Measurements from ENCODE around the gene IL20.
"Not testable (repeated sequence)": the region's sequence is repeated elsewhere in the genome, so short reads cannot be mapped to it uniquely, and the experiment has no call there.

Gene IL20

DNA sequence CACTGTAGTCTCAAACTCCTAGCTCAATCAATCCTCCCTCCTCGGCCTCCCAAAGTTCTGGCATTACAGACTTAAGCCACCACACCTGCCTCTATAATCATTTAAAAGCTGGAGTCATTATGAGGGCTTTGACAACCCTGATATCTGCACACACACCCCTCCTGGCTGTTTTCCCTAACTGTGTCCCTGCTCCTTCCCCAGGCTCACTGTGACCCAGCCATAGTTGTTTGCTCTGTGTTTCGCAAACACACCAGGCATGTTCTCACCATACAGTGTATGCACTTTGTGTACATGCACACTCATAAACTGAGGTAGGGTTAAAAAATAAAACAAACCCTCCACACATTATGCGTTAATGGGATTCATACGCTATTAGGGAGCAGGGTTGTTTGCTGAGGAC is 21.8 kb upstream of the IL20 start:
- DNase-seq = no peak

DNA sequence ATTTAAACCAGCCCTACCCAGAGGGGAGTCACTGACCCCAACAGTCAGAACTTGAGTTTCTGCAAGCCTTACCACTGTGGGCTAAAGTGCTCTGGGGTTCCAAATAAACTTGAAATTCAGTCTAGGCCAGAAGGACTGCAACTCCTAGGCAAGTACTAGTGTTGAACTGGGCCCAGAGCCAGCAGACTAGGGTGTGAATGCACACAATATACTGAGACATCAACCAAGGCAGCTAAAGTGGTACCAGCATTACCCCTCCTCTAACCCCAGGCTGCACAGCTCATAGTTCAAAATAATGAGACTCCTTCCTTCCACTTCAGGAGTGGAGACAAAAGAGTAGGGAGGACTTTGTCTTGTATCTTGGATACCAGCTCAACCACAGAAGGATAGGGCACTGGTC is 18.9 kb upstream of the IL20 start:
- no peak for DNase-seq

DNA sequence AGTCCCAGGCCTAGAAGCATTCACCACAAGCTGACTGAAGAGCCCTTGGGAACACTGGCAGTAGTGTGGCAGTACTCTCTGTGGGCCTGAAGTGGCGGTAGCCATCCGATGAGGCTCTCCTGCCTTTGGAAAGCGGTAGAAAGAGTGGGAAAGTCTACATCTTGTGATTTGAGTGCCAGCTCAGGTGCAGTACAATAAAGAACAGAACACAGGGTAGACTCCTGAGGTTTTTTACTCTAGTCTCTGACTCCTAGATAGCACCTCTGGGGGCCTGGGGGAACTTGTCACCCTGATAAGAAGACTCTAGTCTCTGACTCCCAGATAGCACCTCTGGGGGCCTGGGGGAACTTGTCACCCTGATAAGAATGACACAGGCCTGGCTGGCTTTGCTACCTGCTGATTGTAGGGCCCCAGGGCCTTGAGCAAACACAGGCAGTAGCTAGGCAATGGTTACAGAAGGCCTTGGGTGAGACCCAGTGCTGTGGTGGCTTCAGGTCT is 18.0 kb upstream of the IL20 start:
- DNase-seq = no peak

DNA sequence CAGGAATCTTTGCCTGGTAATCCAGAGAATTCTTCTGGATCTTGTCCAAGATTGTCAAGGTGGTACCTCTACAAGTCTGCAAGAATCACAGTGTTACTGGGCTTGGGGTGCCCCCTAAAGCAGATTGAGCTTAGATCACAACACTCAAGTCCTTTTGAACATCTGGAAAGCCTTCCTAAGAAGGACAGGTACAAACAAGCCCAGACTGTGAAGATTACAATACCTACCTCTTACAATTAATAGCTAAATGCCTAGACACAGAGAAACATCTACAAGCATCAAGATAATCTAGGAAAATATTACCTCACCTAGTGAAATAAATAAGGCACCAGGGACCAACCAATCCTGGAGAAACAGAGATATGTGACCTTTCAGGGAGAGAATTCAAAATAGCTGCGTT is 17.5 kb upstream of the IL20 start:
- no peak for DNase-seq

DNA sequence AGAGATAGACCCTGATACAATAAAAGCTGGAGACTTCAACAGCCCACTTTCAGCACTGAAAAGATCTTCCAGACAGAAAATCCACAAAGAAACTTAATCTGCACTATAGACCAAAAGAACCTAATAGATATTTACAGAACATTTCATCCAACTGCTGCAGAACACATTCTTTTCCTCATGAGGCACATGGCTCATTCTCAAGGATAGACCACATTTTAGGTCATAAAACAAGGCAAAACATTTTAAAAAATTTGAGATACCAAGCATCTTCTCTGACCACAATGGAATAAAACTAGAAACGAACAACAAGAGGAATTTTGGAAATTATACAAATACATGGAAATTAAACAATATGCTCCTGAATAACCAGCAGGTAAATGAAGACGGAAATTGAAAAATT is 15.0 kb upstream of the IL20 start:
- DNase-seq = no peak

DNA sequence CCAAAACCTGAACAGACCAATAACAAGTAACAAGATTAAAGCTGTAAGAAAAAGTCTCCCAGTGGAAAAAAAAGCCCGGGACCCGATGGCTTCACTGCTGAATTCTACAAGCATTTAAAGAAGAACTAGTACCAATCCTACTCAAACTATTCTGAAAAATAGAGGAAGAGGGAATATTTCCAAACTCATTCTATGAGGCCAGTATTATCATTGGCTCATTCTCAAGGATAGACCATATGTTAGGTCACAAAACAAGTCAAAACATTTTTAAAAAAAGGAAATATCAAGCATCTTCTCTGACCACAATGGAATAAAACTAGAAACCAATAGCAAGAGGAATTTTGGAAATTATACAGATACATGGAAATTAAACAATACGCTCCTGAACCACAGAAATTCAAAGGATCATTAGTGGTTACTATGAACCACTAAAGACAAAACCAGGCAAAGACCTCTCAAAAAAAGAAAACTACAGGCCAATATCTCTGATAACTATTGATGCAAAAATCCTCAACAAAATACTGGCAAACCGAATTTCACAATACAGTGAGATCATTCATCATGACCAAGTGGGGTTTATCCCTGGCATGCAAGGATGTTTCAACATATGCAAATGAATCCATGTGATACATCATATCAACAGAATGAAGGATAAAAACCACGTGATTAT is 13.9 kb upstream of the IL20 start:
- DNase-seq = no peak

DNA sequence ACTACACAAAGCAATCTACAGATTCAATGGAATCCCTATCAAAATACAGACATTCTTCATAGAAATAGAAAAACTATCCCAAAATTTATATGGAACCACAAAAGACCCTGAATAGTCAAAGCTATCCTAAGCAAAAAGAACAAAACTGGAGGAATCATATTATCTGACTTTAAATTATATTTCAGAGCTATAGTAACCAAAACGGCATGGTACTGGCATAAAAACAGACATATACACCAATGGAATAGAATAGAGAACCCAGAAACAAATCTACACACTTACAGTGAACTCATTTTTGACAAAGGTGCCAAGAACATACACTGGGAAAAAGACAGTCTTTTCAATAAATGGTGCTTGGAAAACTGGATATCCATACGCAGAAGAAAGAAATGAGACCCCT is 12.8 kb upstream of the IL20 start:
- not testable (repeated sequence) for DNase-seq

DNA sequence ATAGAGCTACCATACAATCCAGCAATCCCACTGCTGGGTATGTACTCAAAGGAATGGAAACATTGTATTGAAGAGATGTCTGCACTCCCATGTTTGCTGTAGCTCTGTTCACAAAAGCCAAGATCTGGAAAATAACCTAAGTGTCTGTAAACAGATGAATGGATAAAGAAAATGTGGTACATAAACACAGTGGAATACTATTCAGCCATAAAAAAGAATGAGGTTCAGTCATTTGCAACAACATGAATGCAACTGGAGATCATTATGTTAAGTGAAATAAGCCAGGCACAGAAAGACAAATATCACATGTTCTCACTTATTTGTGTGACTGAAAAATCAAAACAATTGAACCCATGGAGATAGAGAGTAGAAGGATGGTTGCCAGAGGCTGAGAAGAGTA is 11.7 kb upstream of the IL20 start:
- not testable (repeated sequence) for DNase-seq

DNA sequence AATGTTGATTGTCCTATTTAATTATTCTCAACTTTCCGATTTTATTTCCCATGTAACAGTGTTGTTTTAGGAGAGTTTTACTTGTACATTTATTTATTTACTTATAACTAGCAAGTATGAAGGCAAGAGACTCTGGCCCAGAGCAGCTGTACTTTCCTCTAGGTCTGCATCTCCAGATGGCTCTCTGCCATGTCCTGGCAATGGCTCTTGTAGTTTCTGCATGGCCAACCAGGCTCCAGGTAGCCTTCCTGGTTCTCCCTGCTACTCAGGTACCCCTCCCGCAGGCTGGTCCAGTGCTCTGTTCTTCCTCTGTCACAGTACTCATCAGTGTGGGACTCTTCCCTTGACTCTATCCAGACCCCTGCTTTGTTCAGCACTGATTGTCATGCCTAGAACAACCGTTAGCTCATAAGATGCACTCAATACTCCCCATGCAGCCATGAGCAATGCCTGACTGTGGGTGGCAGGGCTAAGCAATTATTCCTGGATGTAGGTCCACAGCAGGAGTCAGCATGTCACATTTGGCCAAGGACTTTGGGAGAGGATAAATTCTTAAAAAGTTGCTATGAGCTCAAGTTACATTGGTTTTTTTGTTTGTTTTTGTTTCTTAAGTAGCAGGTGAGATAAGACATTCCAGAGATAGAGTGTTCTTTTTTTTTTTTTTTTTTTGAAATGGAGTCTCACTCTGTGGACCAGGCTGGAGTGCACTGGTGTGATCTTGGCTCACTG is 10.9 kb upstream of the IL20 start:
- no peak for DNase-seq

DNA sequence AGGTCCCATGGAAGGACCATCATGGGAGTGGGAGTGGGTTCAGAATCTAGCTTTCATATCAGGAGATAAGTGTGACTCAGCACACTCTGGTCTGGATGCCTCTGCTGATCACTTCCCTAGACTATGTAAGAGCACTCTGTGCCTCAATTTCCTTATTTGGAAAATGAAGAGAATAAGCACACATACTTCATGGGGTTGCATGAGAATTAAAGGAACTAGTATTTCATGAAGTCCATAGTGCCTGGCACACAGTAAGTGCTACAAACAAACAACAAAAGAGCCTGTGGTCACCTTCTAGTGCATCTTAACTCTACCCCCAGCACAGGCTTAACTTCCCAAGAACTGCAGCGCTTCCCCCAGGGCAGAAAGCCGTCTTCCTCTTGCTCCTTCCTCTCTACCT is 9.6 kb upstream of the IL20 start:
- DNase-seq = no peak

DNA sequence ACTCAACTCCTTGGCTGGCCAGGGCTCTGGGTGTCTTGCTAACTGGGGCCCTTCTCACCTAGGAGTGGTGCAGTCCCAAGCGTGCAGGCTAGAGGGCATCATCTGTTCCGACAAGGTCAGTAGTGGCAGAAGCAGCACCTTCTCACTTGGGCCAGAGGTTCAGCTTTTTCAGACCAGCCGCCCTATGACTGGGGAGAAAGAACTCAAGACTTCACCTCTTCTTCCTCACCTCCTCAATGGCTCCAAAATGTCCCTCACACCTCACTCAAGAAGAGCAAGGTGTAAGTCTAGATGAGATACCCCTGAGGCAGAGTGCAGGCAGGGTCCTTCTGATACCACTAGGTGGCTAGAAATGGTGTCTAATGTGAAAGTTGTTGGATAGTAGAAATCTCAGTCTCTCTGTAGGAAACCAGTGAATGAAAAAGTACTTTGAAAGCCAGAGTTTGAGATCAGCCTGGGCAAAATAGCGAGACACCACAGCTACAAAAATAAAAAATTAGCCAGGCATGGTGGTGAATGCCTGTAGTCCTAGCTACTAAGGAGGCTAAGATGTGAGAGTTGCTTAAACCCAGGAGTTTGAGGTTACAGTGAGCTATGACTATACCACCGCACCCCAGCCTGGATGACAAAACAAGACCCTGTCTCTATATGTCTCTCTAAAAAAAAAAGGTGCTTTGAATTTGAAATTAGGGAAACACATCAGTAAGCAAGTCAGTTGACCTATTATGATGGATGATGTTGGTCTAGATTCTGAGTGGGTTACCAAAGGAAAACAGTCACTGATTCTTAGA is 8.6 kb upstream of the IL20 start:
- DNase-seq = peak; percentile 21

DNA sequence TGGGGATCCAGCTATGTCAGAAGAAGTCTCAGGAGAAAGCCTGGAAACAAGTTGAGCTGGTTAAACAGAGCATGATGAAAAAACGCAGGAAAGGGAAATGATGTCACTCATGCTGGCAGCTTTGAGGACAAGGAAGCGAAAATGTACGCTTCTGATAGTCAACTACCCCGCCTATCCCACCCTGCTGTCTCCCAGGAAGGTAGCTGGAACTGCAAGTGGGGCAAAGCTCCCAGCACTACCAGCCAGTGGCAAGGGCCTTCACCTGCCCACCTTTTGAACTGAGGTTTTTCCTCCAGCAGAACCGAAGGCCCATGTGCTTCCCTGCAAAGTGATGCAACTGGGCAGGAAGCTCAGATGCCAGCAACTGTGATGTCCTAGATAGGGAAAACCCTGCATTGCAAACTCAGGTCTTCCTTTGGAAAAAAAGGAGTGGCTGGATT is 6.3 kb upstream of the IL20 start:
- DNase-seq = no peak

DNA sequence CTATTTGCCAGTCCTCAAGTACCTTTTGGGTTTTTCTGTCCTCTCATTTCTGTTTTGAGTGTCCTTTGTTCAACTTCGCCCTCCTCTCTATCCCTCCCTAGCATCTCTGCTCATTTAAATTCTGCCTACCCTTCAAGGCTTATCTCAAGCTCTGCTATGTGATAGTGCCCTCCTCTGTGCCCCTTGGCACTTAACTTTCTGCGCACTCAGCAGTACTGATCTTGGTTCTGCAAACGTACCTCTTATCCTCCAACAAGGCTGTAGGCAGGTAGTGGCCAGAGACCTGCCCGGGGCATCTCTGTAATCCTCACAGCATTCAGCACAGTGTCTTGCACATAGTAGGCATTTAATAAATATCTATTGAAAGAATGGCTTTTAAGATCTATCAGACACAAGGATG is 5.3 kb upstream of the IL20 start:
- no peak for DNase-seq

DNA sequence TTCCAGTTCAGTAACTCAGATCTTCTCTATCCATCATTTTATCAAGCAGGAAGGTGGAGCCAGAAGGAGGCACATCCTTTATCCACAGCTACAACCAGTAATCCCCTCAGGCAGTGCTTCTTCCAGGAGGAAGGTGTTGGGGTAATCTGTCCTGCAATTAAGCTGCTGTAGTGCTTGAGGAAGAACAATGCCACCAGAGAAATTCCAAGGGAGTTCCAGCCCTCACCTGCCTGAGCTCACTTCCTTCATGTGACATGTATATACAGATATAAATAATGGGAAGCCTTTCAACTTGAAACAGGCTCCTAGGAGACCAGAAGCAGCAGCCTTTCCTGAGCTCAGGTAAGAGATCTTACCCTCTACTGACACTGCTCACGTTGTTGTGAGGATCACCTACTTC is 2.2 kb upstream of the IL20 start:
- peak; percentile 83 for DNase-seq

DNA sequence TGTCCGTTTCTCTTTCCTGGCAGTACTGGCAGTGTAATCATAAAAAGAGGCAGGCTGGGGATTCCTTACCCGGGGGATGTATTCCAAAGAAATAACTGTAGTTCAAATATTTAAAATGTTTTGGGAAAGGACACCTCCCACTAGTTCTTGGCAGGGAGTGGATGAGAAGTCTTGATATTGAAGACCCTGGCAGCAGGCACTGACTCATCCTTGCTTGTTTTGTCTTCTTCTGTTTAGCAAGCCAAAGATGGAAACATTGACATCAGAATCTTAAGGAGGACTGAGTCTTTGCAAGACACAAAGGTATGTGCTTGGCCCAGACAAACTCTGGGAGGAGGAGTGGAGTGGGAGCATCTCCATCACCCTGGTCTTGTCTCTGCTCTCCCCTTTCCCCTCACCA is 639 bp downstream of the IL20 start:
- DNase-seq = no peak

DNA sequence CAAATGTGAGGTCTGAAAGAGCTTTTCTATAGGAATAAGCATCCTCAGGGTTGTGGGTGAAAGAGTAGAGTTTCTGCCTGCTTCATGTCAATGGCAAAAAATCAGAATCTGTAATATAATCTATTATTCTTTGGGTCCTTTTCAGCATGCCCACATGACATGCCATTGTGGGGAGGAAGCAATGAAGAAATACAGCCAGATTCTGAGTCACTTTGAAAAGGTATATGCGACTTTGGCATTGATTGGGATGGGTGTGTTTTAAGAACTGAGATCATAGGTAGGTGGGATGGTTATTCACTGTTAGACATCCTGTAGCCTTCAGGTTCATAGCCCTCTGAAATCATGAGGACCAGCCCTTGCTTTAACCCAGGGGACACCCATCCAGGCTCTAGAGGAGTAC is 1.8 kb downstream of the IL20 start:
- DNase-seq = no peak

DNA sequence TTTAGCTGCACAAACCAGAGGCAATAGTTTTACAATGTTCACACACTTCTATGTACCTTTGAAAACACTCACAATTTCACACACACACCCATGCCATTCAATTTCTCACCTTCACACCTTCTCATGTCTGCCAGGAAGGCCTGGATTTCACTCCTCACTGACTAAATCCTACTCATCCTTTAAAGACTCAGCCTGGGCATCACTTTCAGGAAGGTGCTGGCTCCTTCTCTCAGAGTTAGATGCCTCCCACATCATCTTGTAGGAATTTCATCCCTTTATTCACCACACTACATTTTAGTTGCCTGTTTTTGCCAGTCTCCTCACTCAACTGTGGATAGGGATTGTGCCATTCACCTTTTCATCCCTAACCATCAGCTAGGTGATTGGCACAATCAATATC is 2.3 kb downstream of the IL20 start:
- DNase-seq = no peak

DNA sequence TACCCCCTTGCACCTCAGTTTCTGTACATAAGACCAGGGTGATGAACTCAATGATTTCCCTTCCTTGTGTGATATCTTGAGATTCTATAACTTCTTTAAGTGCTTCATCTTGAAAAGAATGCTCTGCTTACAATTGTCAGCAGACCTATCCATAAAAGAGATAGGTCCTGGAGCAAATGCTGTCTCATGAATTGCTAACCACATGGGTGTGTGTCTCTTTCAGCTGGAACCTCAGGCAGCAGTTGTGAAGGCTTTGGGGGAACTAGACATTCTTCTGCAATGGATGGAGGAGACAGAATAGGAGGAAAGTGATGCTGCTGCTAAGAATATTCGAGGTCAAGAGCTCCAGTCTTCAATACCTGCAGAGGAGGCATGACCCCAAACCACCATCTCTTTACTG is 2.8 kb downstream of the IL20 start:
- DNase-seq = no peak

DNA sequence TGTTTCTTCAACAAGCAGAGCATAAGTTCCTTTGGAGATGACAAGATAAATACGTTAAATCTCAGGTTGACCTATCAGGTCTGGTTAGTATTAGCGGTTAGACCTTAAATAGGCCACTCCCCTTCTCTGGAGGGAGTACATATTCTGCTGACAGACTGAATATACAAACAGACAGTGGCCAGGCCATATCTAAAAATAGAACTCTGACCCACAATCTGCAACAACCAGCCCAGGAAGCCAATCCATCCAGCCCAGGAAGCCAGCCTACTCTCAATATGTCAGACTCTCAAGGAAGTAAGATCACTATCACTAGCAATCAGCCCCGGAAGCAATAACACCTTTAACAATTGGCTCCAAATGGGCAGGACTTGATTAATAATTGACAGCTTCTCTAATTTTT is 6.7 kb downstream of the IL20 start:
- no peak for DNase-seq

DNA sequence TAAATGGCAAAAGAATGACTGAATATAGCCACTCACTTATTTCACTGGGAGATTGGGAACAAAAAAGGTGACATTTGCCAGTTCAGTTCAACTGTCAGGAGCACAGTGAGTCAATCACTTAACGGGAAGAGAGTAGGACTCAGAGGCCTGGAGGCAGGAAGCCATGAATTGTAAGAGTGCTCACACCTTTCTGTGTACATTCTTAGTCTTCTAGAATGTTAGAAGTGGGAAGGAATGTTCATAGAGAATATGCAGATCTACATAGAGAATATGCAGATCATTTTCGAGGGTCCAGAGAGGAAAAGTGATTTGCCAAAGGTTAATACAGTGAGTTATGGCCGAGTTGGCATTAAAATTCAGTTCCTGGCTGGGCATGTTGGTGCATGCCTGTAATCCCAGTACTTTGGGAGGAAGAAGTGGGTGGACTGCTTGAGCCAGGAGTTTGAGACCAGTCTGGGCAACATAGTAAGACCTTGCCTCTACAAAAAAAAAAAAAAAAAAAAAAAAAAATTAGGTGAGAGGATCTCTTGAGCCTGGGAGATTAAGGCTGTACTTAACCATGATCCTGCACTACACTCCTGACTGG is 8.3 kb downstream of the IL20 start:
- DNase-seq = no peak

DNA sequence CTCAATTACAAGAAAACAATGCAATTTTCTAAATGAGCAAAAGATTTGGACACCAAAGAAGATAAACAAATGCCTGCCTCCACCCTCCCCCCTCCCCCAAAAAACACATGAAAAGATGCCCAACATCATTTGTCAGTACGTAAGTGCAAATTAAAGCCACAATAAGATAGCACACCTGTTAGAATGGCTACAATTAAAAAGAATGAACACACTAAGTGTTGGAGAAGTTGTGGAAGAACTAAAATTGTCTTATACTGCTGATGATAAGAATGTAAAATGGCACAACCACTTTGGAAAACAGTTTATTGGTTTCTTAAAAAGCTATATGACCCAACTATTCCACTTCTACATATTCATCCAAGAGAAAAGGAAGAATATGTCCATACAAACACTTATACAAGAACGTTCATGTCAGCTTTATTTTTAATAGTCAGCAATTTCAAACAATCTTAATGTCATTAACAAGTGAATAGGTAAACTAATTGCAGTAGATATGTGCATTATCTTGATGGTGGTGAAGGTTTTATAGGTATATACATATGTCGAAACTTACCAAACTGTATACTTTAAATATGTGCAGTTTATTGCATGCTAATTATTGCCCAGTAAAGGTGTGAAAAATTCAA is 10.4 kb downstream of the IL20 start:
- DNase-seq = no peak

DNA sequence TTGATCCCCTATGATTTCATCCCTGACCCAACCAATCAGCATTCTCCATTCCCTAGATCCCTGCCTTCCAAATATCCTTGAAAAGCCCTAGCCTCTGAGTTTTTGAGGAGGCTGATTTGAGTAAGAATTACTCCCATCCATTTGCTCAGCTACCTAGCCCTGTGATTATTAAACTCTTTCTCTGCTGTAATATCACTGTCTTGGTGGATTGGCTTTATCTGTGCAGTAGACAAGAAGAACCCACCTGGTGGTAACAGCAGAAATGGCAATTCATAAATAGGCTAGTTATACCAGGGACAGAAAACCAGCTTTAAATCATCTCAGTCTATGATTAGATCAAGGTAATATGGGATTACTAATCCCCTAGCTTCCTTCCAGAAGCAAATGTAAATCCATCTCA is 13.0 kb downstream of the IL20 start:
- peak; percentile 5 for DNase-seq

DNA sequence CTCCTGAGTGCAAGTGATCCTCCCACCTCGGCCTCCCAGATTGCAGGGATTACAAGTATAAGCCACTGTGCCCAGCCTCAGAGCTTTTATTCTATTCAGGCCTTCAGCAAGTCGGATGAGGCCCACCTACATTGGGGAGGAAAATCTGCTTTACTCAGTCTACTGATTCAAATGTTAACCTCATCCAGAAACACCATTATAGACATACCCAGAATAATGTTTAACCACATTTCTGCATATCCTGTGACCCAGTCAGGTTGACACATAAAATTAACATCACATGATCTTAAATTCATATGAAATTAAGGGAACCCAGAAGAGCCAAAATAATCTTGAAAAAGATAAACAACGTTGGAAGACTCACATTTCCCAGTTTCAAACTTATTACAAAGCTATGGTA is 14.9 kb downstream of the IL20 start:
- DNase-seq = no peak

Measured in NCI-H69 (cell line).